HG03097 (cell line): ENCODE measurements around the gene DCLRE1C.
A peak's percentile ranks its signal among the peaks of the same experiment; 100 is the strongest.
"Not testable (repeated sequence)": the region's sequence is repeated elsewhere in the genome, so short reads cannot be mapped to it uniquely, and the experiment has no call there.

Experiments used
- ATAC-seq: cut with Tn5 transposase; IDR thresholded peaks from one replicate; pipeline ENCODE4 v1.9.1; 2021; ENCODE audit not compliant: unreplicated experiment, low FRiP score

Gene DCLRE1C

GRCh38 chr10:14947268-14947667, 6.6 kb downstream of the DCLRE1C start:
- no peak for ATAC-seq

GRCh38 chr10:14945108-14945507, 8.8 kb downstream of the DCLRE1C start:
- no peak for ATAC-seq

- ATAC-seq: not testable (repeated sequence)
Measured at GRCh38 chr10:14942950-14943338, 11.0 kb downstream of the DCLRE1C start.

- ATAC-seq: peak; percentile 77
Measured at GRCh38 chr10:14942147-14942949, 11.5 kb downstream of the DCLRE1C start.

- ATAC-seq: not testable (repeated sequence)
Measured at GRCh38 chr10:14938971-14939370, 14.9 kb downstream of the DCLRE1C start.

GRCh38 chr10:14936584-14936983, 17.3 kb downstream of the DCLRE1C start:
- ATAC-seq: no peak

GRCh38 chr10:14930610-14931009, 23.3 kb downstream of the DCLRE1C start:
- ATAC-seq: no peak

- ATAC-seq: peak; percentile 88
Measured at GRCh38 chr10:14926722-14927416, 27.0 kb downstream of the DCLRE1C start.

GRCh38 chr10:14926061-14926470, 27.8 kb downstream of the DCLRE1C start:
- no peak for ATAC-seq

GRCh38 chr10:14925268-14925667, 28.6 kb downstream of the DCLRE1C start:
- ATAC-seq: no peak

GRCh38 chr10:14924013-14924412, 29.9 kb downstream of the DCLRE1C start:
- no peak for ATAC-seq

GRCh38 chr10:14918964-14919363, 34.9 kb downstream of the DCLRE1C start:
- no peak for ATAC-seq

- ATAC-seq: no peak
Measured at GRCh38 chr10:14917827-14918226, 36.1 kb downstream of the DCLRE1C start.

- ATAC-seq: no peak
Measured at GRCh38 chr10:14916600-14916999, 37.3 kb downstream of the DCLRE1C start.

GRCh38 chr10:14911801-14912200, 42.1 kb downstream of the DCLRE1C start:
- no peak for ATAC-seq

- no peak for ATAC-seq
Measured at GRCh38 chr10:14910953-14911352, 42.9 kb downstream of the DCLRE1C start.

GRCh38 chr10:14909101-14909500, 44.8 kb downstream of the DCLRE1C start:
- ATAC-seq: no peak

GRCh38 chr10:14907591-14907990, 46.3 kb downstream of the DCLRE1C start:
- ATAC-seq: not testable (repeated sequence)

- no peak for ATAC-seq
Measured at GRCh38 chr10:14906765-14907164, 47.1 kb downstream of the DCLRE1C start.

- ATAC-seq: no peak
Measured at GRCh38 chr10:14905890-14906289, 48.0 kb downstream of the DCLRE1C start.

GRCh38 chr10:14904864-14905263, 49.0 kb downstream of the DCLRE1C start:
- ATAC-seq: no peak

GRCh38 chr10:14904316-14904732, 49.6 kb downstream of the DCLRE1C start:
- ATAC-seq: no peak
